ENCODE results near the gene TAF7.

DNA sequence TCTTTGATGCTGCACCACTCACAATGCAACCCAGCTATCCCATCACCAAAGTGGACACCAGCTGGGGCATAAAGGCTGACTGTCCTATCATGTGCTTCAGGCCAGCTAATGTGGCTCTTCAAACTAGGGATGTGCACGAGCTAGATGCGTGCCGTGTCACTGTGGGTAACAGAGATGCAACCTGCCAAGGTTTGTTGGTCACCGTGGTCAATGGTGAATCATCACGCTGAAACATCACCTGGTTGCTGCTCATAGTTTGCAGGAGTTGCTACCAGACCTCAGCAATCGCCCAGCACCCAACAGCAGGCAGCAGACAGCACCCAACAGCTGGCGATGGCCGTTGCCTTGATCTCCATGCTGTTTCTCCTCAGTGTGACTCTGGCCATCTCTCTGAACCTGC lies 7.6 kb upstream of the TAF7 start:
- TF ChIP-seq, protein P1, sequence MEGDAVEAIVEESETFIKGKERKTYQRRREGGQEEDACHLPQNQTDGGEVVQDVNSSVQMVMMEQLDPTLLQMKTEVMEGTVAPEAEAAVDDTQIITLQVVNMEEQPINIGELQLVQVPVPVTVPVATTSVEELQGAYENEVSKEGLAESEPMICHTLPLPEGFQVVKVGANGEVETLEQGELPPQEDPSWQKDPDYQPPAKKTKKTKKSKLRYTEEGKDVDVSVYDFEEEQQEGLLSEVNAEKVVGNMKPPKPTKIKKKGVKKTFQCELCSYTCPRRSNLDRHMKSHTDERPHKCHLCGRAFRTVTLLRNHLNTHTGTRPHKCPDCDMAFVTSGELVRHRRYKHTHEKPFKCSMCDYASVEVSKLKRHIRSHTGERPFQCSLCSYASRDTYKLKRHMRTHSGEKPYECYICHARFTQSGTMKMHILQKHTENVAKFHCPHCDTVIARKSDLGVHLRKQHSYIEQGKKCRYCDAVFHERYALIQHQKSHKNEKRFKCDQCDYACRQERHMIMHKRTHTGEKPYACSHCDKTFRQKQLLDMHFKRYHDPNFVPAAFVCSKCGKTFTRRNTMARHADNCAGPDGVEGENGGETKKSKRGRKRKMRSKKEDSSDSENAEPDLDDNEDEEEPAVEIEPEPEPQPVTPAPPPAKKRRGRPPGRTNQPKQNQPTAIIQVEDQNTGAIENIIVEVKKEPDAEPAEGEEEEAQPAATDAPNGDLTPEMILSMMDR (conservative IDR thresholded peaks at IDR 0.05; ENCODE audit: low read length): no peak
- TF ChIP-seq EZH2phosphoT487 (IDR thresholded peaks at IDR 0.05; ENCODE audit: borderline replicate concordance): no peak

All from Loucy (cell line).